A549 (cell line): ENCODE data around the gene KDM3A. TPM values are rescaled to one million over a fixed set of nuclear protein-coding genes. Genes with fewer than 3 reads are reported as not detected.

Experiments used
- ATAC-seq, 2 experiments: fragments of 200-7000 bp in 1 of 2; fragments of >200 bp in 1 of 2; cut with Nextera tagmentation in 1 of 2; cut with Tn5 transposase in 1 of 2; 3 replicates each; pipeline versions ENCODE4 v1.8.0 to v1.9.1; 2018 to 2020; ENCODE audit warnings: mild to moderate bottlenecking in 1 of 2, moderate library complexity in 1 of 2
- CTCF ChIA-PET: fragments of 300-600 bp; sonication (Branson Sonifier 250); formaldehyde crosslinking; extraction: SDS; loops from one replicate; lab custom pipeline; 2021; ENCODE audit warnings: antibody characterized with exemption, inconsistent platforms; lab: Yijun Ruan, JAX
- POLR2A ChIA-PET: fragments of 350-600 bp; formaldehyde crosslinking; extraction: SDS; loops from one replicate; lab custom pipeline; 2021; ENCODE audit warnings: antibody characterized with exemption, inconsistent platforms; lab: Yijun Ruan, JAX
- DNase-seq, 2 experiments: peaks; one replicate each; pipeline versions ENCODE4 v3.0.0 to v3.0.0-alpha.2; 2011 to 2016; ENCODE audit warnings: low read depth in 1 of 2, low spot score in 1 of 2
- FAIRE-seq: peaks from 2 replicates; lab custom pipeline; 2011; peaks lifted over from hg19 to GRCh38; lab: Jason Lieb, UNC
- H3K27ac ChIP-seq, 2 experiments: fragments of >200 bp; sonication (Bioruptor Twin); formaldehyde crosslinking; 3 replicates each; pipeline ENCODE4 v1.5.1; 2016 to 2017
- H3K4me1 ChIP-seq: fragments of >200 bp; sonication (Bioruptor Twin); formaldehyde crosslinking; 3 replicates; pipeline ENCODE4 v1.6.1; 2016
- H3K4me2 ChIP-seq: fragments of >200 bp; sonication (Bioruptor Twin); formaldehyde crosslinking; 3 replicates; pipeline ENCODE4 v1.6.1; 2016
- H3K4me3 ChIP-seq: fragments of >200 bp; sonication (Bioruptor Twin); formaldehyde crosslinking; 3 replicates; pipeline ENCODE4 v1.5.1; 2016
- H3K9me3 ChIP-seq: fragments of >200 bp; sonication (Bioruptor Twin); formaldehyde crosslinking; 3 replicates; pipeline ENCODE4 v1.6.1; 2016
- CBX2 ChIP-seq: fragments of 200-600 bp; sonication (generic); IDR thresholded peaks from 2 replicates; pipeline ENCODE4 v1.6.1; 2016; ENCODE audit warnings: low read depth, mild to moderate bottlenecking, borderline replicate concordance
- CBX8 ChIP-seq: fragments of 200-600 bp; sonication (generic); IDR thresholded peaks from 2 replicates; pipeline ENCODE4 v1.6.1; 2016
- CEBPB ChIP-seq, 2 experiments: fragments of >200 bp in 1 of 2; sonication (Bioruptor Twin) in 1 of 2; formaldehyde crosslinking in 1 of 2; IDR thresholded peaks; 2 replicates each; pipeline ENCODE4 v1.6.1; 2012 to 2016
- CHD4 ChIP-seq: fragments of 200-600 bp; sonication (generic); IDR thresholded peaks from 2 replicates; pipeline ENCODE4 v1.6.1; 2016; ENCODE audit warnings: antibody characterized with exemption, mild to moderate bottlenecking, borderline replicate concordance
- E2F6 ChIP-seq: IDR thresholded peaks from 2 replicates; pipeline ENCODE4 v1.6.1; 2012; ENCODE audit warnings: low read depth, borderline replicate concordance
- EHF ChIP-seq: fragments of 250-450 bp; sonication (Bioruptor Pico); IDR thresholded peaks from 2 replicates; pipeline ENCODE4 v1.5.0; 2020; ENCODE audit warnings: mild to moderate bottlenecking
- EHMT2 ChIP-seq: fragments of 200-600 bp; sonication (generic); IDR thresholded peaks from 2 replicates; pipeline ENCODE4 v1.6.1; 2016; ENCODE audit warnings: antibody characterized with exemption, low read depth, mild to moderate bottlenecking, moderate library complexity
- GATA3 ChIP-seq: IDR thresholded peaks from 2 replicates; pipeline ENCODE4 v1.6.1; 2012; ENCODE audit warnings: borderline replicate concordance
- HDAC2 ChIP-seq: fragments of 200-600 bp; sonication (generic); IDR thresholded peaks from 2 replicates; pipeline ENCODE4 v1.6.1; 2016
- HEYL ChIP-seq: fragments of 250-450 bp; sonication (Bioruptor Pico); IDR thresholded peaks from 2 replicates; pipeline ENCODE4 v1.8.0; 2021; ENCODE audit warnings: mild to moderate bottlenecking, moderate library complexity
- HMGXB4 ChIP-seq: fragments of 250-450 bp; sonication (Bioruptor Pico); IDR thresholded peaks from 2 replicates; pipeline ENCODE4 v1.5.0; 2021; ENCODE audit warnings: mild to moderate bottlenecking, moderate library complexity, borderline replicate concordance
- JUN ChIP-seq, 2 experiments: fragments of >200 bp; sonication (Bioruptor Twin); formaldehyde crosslinking; IDR thresholded peaks; 2 replicates in 1 of 2; 3 replicates in 1 of 2; pipeline ENCODE4 v1.6.1; 2016 to 2017
- KDM1A ChIP-seq: fragments of 200-600 bp; sonication (generic); IDR thresholded peaks from 2 replicates; pipeline ENCODE4 v1.6.1; 2016; ENCODE audit warnings: low read depth, mild to moderate bottlenecking
- MAZ ChIP-seq: fragments of 150-350 bp; IDR thresholded peaks from 2 replicates; pipeline ENCODE4 v1.6.1; 2014; ENCODE audit warnings: antibody characterized with exemption, low read depth, low read length, borderline replicate concordance
- MYC ChIP-seq: IDR thresholded peaks from 2 replicates; pipeline ENCODE4 v1.6.1; 2012; ENCODE audit warnings: mild to moderate bottlenecking, inconsistent platforms, low read length, improper control_type of control experiment, borderline replicate concordance
- NR3C1 ChIP-seq: fragments of >200 bp; sonication (Bioruptor Twin); formaldehyde crosslinking; IDR thresholded peaks from 3 replicates; pipeline ENCODE4 v1.6.1; 2017
- POLR2AphosphoS2 ChIP-seq: conservative IDR thresholded peaks from 2 replicates; pipeline ENCODE4 v1.6.1; 2012; ENCODE audit warnings: low read length, improper control_type of control experiment, inconsistent platforms
- RARB ChIP-seq: fragments of 250-450 bp; sonication (Bioruptor Pico); IDR thresholded peaks from 2 replicates; pipeline ENCODE4 v1.8.0; 2021; ENCODE audit warnings: mild to moderate bottlenecking, moderate library complexity
- RCOR1 ChIP-seq: fragments of 150-350 bp; IDR thresholded peaks from 2 replicates; pipeline ENCODE4 v1.6.1; 2014; ENCODE audit warnings: antibody characterized with exemption, low read length, low read depth
- RNF2 ChIP-seq: fragments of 200-600 bp; sonication (generic); IDR thresholded peaks from 2 replicates; pipeline ENCODE4 v1.6.1; 2016; ENCODE audit warnings: low read depth, mild to moderate bottlenecking, antibody characterized with exemption, moderate library complexity, borderline replicate concordance
- TP53 ChIP-seq: fragments of 250-450 bp; sonication (Bioruptor Pico); IDR thresholded peaks from 2 replicates; pipeline ENCODE4 v1.5.0; 2021; ENCODE audit warnings: mild to moderate bottlenecking, moderate library complexity
- USF2 ChIP-seq: fragments of 450-650 bp; IDR thresholded peaks from 2 replicates; pipeline ENCODE4 v1.6.1; 2014; ENCODE audit warnings: antibody characterized with exemption
- ZC3H11A ChIP-seq: fragments of 450-650 bp; IDR thresholded peaks from 2 replicates; pipeline ENCODE4 v1.6.1; 2014; ENCODE audit warnings: antibody characterized with exemption, mild to moderate bottlenecking
- ZNF302 ChIP-seq: fragments of 250-450 bp; sonication (Bioruptor Pico); IDR thresholded peaks from 2 replicates; pipeline ENCODE4 v1.9.0; 2021; ENCODE audit warnings: inconsistent platforms, mild to moderate bottlenecking, moderate library complexity
- ZSCAN20 ChIP-seq: fragments of 250-450 bp; sonication (Bioruptor Pico); IDR thresholded peaks from 2 replicates; pipeline ENCODE4 v1.8.0; 2022; ENCODE audit warnings: mild to moderate bottlenecking, moderate library complexity
- WGBS: methylation state at CpG from one replicate; pipeline ENCODE4 v1.1.6; 2017; ENCODE audit errors: missing lambda C conversion rate; 5-methylcytosine and 5-hydroxymethylcytosine counted together
- polyA plus RNA-seq, 4 experiments: library from polyadenylated mRNA; depleted of rRNA in 3 of 4; stranded (reverse); fragments of >200 nt; fragmentation: RNase III in 1 of 4; extraction: RNeasy Plus Mini Kit Qiagen cat#74134 plus additional on column Dnase treatment in 1 of 4; gene quantifications; 2 replicates in 3 of 4; 3 replicates in 1 of 4; pipeline ENCODE4 v1.2.3, GENCODE V29; 2011 to 2017

The KDM3A gene
- polyA plus RNA-seq, 2 of the 4 experiments (the other 2 are of a cell fraction), result 21.2 to 57.0 TPM

DNA sequence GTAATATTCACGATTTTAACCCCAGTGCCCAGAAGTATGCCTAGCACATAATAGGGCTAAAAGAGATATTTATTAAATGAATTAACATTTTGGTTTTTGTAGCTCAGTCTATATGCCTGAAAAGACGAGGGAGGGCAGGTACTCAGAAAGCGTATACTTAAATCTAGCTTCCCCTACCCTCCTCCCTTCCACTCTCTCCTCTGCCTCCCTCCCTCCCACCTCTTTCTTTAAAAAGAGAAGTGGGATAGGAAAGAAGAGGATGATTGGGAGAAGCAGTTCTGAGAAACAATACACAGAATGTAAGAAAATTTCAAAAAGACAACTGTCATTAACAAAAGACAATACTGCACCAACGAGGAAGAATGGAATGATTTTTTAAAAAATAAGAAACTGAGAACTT lies 82.3 kb downstream of the KDM3A start:
- 91% methylated on average over 4 of the region's 4 CpGs for WGBS
- Histone ChIP-seq H3K4me3 (no peak overlapping the region), H3K27ac (no peak overlapping the region), H3K4me1 (no peaks in the 10 kb centered on the region), H3K4me2 (no peak overlapping the region), H3K9me3 (peaks cover 9% of the 10 kb centered on the region; the same call in 2 of the 3 replicates)
- FAIRE-seq (no peak), ATAC-seq (no peak), DNase-seq (no peak)
- ChIA-PET POLR2A (no interaction called here), CTCF (interaction anchor here (1.1 kb wide), 1 partner anchor 12 kb away, joined by 3 read pairs; no protein-coding TSS in a partner anchor)
- TF ChIP-seq RCOR1 (no peak), GATA3 (no peak), CBX2 (no peak), USF2 (no peak), E2F6 (no peak), ZSCAN20 (CRISPR knock-in tag) (no peak), CEBPB (IDR thresholded peaks at IDR 0.05) (no peak)

- POLR2A ChIA-PET, result no interaction called here
These were observed 84.5 kb downstream of the KDM3A start for GRCh38 chr2:86525421-86526340.

GRCh38 chr2:86533589-86533988 lies 92.4 kb downstream of the KDM3A start:
- 92% methylated on average over 3 of the region's 3 CpGs for WGBS
- Histone ChIP-seq H3K27ac (no peak overlapping the region), H3K9me3 (peaks cover 30% of the 10 kb centered on the region), H3K4me3 (no peak overlapping the region), H3K4me1 (no peaks in the 10 kb centered on the region), H3K4me2 (no peak overlapping the region)
- CTCF ChIA-PET, result no interaction called here
- POLR2A ChIA-PET, result no interaction called here
- DNase-seq (no peak), FAIRE-seq (no peak), ATAC-seq (no peak)
- TF ChIP-seq JUN (IDR thresholded peaks at IDR 0.05), result no peak
- 0 out of 2 replicates have a peak, but pooled peaks have one; percentile 24 for TF ChIP-seq KDM1A

More at GRCh38 chr2:86525421-86526340, 84.5 kb downstream of the KDM3A start:
- DNase-seq (no peak), FAIRE-seq (no peak), ATAC-seq (no peak)
- WGBS, result 83% methylated on average over 11 of the region's 11 CpGs
- no peak overlapping the region for H3K4me2 ChIP-seq
- H3K4me3 ChIP-seq, result no peak overlapping the region
- H3K9me3 ChIP-seq, result 0 out of 3 replicates have a peak, but pooled peaks cover under 1% of the 10 kb centered on the region
- H3K4me1 ChIP-seq, result no peaks in the 10 kb centered on the region
- CTCF ChIA-PET, result no interaction called here
- H3K27ac ChIP-seq, result no peak overlapping the region
- no peak for TF ChIP-seq MAZ
- TF ChIP-seq ZC3H11A, result no peak
- no peak for TF ChIP-seq TP53 (CRISPR knock-in tag)
- TF ChIP-seq NR3C1, result no peak
- no peak for TF ChIP-seq POLR2AphosphoS2
- no peak for TF ChIP-seq HEYL
- no peak for TF ChIP-seq ZNF302 (CRISPR knock-in tag)
- TF ChIP-seq CHD4, result no peak
- no peak for TF ChIP-seq RARB (CRISPR knock-in tag)
- TF ChIP-seq MYC, result no peak
- no peak for TF ChIP-seq HDAC2
- no peak for TF ChIP-seq EHMT2
- TF ChIP-seq RNF2, result no peak
- TF ChIP-seq HMGXB4 (CRISPR knock-in tag), result no peak
- no peak for TF ChIP-seq CBX8
- no peak for TF ChIP-seq EHF (CRISPR knock-in tag)
- TF ChIP-seq, all 56 proteins: peak for 0
